GM12878 (cell line): ENCODE data around the gene AGAP1.

ENCODE experiments used
- ATF7 ChIP-seq: fragments of 450-650 bp; IDR thresholded peaks from 2 replicates; pipeline ENCODE4 v1.6.1; 2016; ENCODE audit warnings: low read depth, mild to moderate bottlenecking
- BHLHE40 ChIP-seq, 2 experiments: fragments of 450-650 bp in 1 of 2; IDR thresholded peaks; 2 replicates each; pipeline ENCODE4 v1.6.1; 2011 to 2017; ENCODE audit warnings: low read depth in 2 of 2, borderline replicate concordance in 1 of 2, improper control_type of control experiment in 1 of 2, low read length in 1 of 2, mild to moderate bottlenecking in 1 of 2
- CBX5 ChIP-seq: sonication (generic); IDR thresholded peaks from 2 replicates; pipeline ENCODE4 v1.6.1; 2016; ENCODE audit warnings: low read depth, moderate library complexity, mild to moderate bottlenecking, inconsistent platforms
- CHD2 ChIP-seq: IDR thresholded peaks from 2 replicates; pipeline ENCODE4 v1.6.1; 2011; ENCODE audit warnings: low read depth, low read length, improper control_type of control experiment, borderline replicate concordance
- EGR1 ChIP-seq, 2 experiments: IDR thresholded peaks; 1 replicate in 1 of 2; 2 replicates in 1 of 2; pipeline ENCODE4 v1.6.1; 2011 to 2012; ENCODE audit warnings: low read depth in 2 of 2, low read length in 2 of 2, borderline replicate concordance in 1 of 2, mild to moderate bottlenecking in 1 of 2, moderate library complexity in 1 of 2
- RAD21 ChIP-seq: IDR thresholded peaks from 2 replicates; pipeline ENCODE4 v1.6.1; 2011; ENCODE audit warnings: mild to moderate bottlenecking, low read depth, low read length, moderate library complexity; ENCODE audit not compliant: insufficient read depth
- SMAD1 ChIP-seq: fragments of 450-650 bp; IDR thresholded peaks from 2 replicates; pipeline ENCODE4 v1.6.1; 2018; ENCODE audit warnings: mild to moderate bottlenecking, low read depth; ENCODE audit not compliant: partially characterized antibody
- SPI1 ChIP-seq: IDR thresholded peaks from 2 replicates; pipeline ENCODE4 v1.6.1; 2011; ENCODE audit warnings: low read depth, mild to moderate bottlenecking, low read length, moderate library complexity, borderline replicate concordance; ENCODE audit not compliant: insufficient read depth
- TF ChIP-seq, protein P1 (sequence below): fragments of 450-650 bp; IDR thresholded peaks from 2 replicates; pipeline ENCODE4 v1.6.1; 2016; ENCODE audit warnings: mild to moderate bottlenecking
- TF ChIP-seq, protein P2 (sequence below), 3 experiments: IDR thresholded peaks in 2 of 3; conservative IDR thresholded peaks in 1 of 3; 2 replicates each; pipeline ENCODE4 v1.5.1; 2011; ENCODE audit warnings: low read depth in 3 of 3, low read length in 3 of 3, mild to moderate bottlenecking in 3 of 3, control low read depth in 2 of 3, moderate library complexity in 2 of 3, inconsistent platforms in 1 of 3, mixed read lengths in 1 of 3; ENCODE audit not compliant: control insufficient read depth in 2 of 3, insufficient read depth in 1 of 3; ENCODE audit errors: extremely low read depth in 1 of 3

DNA sequence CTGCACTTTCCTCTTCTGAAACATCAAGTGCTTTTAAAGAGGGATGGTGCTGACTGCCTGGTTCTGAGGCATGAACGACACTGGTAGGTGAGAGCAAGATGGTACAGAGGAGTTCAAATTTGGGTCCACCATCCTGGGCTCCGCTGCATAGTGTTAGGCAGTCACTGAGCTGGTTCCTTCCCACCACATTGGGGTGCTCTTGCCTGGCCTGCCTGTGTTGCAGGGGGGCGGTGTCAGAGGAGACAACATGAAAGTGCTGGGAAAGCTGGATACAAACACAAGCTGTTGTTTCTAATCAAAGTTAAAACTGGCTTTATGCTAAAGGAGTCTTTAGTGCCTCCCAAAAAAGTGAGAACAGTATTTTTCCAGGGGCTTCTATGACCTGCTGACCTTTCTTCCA, 416.2 kb downstream of the AGAP1 start:
- TF ChIP-seq CBX5 (no peak), ATF7 (no peak), EGR1 (IDR thresholded peaks at IDR 0.05; ENCODE audit: borderline replicate concordance in 1 of 2, low read depth in 2 of 2, low read length in 2 of 2) (no peak), SPI1 (no peak), BHLHE40 (IDR thresholded peaks at IDR 0.05; ENCODE audit: borderline replicate concordance in 1 of 2, low read depth in 2 of 2, low read length in 1 of 2) (no peak), CHD2 (no peak), RAD21 (no peak), SMAD1 (no peak)
- TF ChIP-seq, protein P1, sequence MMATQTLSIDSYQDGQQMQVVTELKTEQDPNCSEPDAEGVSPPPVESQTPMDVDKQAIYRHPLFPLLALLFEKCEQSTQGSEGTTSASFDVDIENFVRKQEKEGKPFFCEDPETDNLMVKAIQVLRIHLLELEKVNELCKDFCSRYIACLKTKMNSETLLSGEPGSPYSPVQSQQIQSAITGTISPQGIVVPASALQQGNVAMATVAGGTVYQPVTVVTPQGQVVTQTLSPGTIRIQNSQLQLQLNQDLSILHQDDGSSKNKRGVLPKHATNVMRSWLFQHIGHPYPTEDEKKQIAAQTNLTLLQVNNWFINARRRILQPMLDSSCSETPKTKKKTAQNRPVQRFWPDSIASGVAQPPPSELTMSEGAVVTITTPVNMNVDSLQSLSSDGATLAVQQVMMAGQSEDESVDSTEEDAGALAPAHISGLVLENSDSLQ, result no peak
- TF ChIP-seq, protein P2, sequence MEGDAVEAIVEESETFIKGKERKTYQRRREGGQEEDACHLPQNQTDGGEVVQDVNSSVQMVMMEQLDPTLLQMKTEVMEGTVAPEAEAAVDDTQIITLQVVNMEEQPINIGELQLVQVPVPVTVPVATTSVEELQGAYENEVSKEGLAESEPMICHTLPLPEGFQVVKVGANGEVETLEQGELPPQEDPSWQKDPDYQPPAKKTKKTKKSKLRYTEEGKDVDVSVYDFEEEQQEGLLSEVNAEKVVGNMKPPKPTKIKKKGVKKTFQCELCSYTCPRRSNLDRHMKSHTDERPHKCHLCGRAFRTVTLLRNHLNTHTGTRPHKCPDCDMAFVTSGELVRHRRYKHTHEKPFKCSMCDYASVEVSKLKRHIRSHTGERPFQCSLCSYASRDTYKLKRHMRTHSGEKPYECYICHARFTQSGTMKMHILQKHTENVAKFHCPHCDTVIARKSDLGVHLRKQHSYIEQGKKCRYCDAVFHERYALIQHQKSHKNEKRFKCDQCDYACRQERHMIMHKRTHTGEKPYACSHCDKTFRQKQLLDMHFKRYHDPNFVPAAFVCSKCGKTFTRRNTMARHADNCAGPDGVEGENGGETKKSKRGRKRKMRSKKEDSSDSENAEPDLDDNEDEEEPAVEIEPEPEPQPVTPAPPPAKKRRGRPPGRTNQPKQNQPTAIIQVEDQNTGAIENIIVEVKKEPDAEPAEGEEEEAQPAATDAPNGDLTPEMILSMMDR (IDR thresholded peaks at IDR 0.05 in 2 of 3, conservative IDR thresholded peaks at IDR 0.05 in 1 of 3; ENCODE audit: control insufficient read depth in 2 of 3, extremely low read depth in 1 of 3, insufficient read depth in 1 of 3, low read depth in 3 of 3, low read length in 3 of 3), result no peak
